Activated CD4-positive, alpha-beta T cell treated with anti-CD3 and anti-CD28 coated beads, Interleukin-2, amount 50 U/mL, for 4 hours (primary cell): ENCODE results near the gene NFATC2.
"Not testable (repeated sequence)": the region's sequence is repeated elsewhere in the genome, so short reads cannot be mapped to it uniquely, and the experiment has no call there.

Experiments used
- DNase-seq, 2 experiments: peaks; one replicate each; pipeline ENCODE4 v3.0.0-alpha.2; 2020

The NFATC2 gene

DNA sequence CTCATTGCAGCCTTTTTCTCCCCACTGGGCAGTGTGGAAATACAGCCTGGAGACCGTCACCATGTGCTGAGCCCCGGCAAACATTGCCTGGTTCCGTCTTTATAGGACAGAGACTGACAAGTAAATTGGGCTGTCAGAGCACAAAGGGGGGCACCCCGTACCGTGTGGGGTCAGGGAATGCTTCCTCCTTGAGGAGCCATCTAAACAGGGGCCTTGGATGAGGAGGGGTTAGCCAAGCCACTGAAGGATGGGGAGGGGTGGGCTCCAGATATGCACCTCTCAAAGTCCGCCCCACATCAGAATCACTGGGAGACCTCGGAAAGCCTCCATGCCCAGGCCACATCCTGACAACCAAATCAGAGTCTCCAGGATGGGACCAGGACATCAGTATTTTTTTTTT is 73.9 kb downstream of the NFATC2 start:
- no peak for DNase-seq

DNA sequence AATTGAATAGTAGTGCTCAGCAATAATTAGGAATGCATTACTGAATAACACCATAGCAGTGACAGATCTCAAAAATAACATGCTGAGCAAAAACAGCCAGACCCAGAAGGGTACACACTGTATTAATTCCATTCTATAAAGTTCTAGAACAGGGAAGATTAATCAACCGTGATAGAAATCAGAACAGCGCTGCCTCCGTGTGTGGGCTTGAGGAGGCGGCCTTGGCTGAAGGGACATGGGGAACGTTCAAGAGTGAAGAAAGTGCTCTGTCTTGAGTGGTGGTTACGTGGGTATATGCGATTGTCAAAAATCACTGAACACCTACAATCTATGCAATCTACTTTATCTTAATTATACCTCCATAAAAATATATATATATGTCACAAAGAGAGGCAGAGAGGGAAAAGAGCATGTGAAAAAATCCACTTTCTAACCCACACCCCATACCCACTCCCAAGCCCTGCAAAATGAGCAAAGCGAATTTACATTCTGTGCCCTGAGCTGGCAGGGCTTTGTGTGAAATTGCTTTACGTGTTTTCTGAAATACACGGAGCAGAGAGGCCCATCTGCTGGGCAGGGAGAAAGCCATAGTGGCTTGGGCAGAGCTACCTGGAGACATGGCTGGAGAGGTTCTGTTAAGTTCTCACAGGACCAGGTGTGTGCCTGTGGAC is 74.4 kb downstream of the NFATC2 start:
- DNase-seq, result no peak

DNA sequence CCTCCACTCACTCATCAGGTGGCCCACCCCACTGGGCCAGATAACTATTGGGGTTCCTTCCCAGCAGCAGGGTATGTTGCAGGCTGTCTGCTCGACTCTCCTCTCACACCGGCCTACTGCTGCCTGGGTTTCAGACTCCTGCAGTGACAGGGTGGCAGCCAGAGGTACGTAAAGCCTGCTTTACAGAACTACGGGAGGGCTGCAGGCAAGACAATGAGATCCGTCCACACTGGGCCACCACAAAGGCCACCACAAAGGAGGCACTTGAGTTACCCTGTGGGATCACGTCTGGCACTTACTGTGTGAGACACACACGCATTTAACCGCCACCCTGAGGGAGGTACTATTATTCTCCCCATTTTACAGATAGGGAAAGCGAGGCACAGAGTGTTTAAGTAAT is 78.5 kb downstream of the NFATC2 start:
- DNase-seq, result no peak

DNA sequence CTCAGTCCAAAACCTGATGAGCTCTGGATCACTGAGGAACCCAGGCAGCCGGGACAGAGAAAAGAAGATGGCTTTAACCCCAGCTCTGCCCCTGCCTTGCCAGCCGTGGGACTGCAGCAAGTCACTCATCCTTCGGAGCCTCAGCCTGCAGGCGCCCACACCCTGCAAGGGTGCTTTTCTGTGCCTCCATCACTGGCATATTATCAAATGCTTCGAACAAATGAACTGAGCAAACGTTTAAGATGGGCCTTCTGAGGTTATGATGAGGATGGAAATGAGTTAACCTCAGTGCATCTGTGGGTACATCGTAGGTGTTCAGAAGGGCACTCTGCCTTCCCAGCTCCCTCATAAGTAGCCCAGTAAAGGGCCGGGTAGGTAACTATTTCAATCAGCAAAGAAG is 79.0 kb downstream of the NFATC2 start:
- no peak for DNase-seq

DNA sequence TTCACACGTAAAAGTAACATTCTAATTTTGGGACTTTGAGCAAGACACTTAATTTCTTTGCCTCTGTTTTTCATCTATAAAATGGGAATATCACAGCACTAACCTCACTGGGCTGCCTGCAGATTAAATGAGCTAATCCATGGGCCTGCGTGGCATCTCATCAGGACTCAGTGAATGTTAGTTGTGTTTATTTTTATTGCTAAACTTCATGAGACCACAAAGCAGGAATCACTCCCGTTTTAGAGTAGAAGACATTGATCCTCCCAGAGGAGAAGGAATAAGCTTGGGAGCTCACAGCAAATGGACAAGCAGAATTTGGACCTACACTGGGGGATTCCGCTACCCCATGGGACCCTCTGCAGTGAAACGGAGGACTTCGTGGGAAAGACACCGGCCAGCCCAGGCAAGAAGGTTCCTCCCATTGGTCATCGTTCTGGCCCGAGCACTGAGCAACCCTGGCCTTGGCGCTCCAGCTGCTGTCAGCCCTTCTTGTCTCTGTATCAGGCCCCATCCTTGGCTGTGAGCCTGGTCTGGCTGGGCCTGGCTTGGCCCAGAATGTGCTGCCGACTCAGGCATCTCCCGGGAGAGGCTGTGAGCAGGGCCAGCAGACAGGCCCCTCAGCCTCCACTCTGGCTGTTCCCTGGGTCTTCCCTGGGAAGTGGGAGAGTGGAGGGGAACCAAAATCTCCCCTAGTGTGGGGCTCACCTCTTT is 79.8 kb downstream of the NFATC2 start:
- DNase-seq, result no peak

DNA sequence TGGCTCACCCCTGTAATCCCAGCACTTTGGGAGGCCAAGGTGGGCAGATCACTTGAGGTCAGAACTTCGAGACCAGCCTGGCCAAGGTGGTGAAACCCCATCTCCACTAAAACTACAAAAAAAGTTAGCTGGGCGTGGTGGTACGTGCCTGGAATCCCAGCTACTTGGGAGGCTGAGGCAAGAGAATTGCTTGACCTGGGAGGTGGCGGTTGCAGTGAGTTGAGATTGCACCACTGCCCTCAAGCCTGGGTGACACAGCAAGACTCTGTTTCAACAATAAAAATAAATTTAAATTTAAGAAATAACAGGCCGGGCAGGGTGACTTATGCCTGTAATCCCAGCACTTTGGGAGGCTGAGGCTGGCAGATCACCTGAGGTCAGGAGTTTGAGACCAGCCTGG is 80.7 kb downstream of the NFATC2 start:
- not testable (repeated sequence) for DNase-seq

DNA sequence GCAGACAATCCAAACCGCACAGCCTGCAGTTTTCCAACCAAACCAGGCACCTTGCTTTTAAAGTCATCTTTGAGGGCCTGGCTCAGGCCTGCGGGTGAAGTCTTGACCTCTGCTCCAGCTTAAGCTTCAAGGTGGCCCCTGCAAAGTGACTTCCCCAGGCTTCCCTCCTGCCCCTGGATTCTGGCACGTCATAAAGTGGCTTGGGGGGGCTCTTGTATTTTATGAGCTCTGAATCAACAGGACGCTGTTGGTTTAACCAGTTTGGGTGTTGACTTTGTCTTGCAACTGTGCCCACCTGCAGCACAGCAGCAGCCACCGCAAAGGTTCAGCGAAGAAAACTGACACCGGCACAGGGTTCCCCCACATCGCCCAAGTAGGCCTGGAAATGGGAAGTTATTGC is 81.2 kb downstream of the NFATC2 start:
- DNase-seq, result no peak

DNA sequence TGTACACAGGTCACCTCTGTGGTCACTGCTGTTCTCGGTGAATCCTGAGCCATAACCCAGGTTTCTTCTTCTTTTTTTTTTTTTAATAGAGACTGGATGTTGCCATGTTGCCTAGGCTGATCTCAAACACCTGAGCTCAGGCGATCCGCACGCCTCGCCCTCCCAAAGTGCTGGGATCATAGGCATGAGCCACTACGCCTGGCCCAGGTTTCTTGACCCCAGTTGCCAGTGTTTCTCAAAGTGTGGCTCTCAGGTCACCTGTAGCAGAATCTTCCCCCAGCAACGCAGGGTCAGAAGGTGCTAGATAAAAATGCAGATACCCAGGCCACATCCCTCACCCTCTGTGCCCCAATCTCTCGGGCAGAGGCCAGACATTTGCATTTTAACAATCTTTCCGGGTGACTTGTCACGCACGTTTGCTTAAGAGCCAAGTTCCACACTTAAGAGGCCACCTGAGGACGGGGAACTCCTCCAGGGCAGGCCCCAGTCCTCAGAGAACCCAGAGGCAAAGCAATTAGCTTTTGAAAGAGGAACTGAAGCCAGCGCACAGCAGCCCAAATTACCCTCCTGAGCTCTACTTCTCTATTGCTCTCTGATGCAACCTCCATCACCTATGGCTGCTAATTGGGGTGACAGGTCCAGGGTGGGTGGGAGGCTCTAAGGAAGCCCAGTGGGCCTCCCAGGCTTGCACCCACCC is 81.8 kb downstream of the NFATC2 start:
- no peak for DNase-seq

DNA sequence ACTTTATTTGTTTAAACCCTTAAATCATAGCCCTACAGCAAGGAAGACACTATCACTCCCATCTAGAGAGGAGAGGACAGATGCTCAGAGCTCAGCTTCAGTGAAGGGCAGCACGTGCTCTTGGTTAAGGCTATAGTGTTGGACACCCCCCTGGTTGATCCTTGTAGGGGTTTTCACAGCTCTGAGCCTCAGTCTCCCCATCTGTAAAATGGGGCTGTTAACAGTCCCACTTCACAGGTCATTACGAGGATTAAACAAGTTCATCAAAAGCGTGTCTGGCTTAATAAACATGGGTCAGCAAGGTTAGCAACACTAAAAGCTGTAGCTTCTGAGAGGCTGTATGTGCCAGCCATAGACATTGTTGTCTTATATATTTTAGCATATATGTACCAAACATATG is 82.4 kb downstream of the NFATC2 start:
- DNase-seq, result no peak

DNA sequence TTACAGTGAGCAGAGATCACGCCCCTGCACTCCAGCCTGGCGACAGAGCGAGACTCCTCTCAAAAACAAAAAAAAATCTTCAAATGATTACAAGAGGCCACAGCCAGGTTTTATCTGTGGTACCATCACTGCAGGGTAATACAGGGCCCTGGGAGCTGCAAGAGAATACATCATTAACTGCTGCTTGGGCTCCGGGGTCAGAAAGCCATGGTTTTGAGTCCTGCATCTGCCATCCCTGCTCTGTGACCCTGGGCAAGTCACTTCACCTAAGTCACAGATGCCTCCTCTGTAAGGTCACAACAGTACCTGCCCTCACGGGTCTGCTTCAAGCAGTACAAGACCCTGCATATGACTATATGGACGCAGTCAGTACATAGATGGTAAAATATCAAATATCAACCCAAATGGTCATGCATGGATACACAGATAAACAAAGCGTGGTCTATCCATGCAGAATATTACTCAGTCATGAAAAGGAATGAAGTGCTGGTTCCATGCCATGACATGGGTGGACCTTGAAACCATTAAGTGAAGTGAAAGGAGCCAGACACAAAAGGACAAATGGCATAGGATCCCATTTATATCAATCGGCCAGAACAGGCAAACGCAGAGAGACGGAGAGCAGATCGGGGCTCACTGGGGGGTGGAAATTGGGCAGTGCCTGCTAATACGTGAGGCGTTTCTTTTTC is 83.6 kb downstream of the NFATC2 start:
- no peak for DNase-seq

DNA sequence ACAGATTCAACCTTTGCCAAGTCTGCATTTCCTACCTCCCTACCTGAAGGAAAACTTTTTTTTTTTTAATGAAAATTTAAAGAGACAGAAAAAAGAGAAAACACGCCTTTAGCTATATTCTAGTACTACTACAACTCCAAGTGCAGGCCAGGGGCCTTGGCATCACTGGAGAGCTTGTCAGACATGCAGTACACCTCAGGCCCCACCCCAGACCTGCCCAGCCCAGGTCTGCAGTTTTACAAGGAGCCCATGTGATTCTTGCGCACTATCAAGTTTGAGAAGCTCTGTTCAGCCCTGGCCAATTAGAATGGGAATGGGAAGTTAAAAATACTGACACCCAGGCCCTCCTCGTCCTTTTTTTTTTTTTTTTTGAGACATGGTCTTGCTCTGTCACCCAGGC is 85.0 kb downstream of the NFATC2 start:
- DNase-seq, result no peak

DNA sequence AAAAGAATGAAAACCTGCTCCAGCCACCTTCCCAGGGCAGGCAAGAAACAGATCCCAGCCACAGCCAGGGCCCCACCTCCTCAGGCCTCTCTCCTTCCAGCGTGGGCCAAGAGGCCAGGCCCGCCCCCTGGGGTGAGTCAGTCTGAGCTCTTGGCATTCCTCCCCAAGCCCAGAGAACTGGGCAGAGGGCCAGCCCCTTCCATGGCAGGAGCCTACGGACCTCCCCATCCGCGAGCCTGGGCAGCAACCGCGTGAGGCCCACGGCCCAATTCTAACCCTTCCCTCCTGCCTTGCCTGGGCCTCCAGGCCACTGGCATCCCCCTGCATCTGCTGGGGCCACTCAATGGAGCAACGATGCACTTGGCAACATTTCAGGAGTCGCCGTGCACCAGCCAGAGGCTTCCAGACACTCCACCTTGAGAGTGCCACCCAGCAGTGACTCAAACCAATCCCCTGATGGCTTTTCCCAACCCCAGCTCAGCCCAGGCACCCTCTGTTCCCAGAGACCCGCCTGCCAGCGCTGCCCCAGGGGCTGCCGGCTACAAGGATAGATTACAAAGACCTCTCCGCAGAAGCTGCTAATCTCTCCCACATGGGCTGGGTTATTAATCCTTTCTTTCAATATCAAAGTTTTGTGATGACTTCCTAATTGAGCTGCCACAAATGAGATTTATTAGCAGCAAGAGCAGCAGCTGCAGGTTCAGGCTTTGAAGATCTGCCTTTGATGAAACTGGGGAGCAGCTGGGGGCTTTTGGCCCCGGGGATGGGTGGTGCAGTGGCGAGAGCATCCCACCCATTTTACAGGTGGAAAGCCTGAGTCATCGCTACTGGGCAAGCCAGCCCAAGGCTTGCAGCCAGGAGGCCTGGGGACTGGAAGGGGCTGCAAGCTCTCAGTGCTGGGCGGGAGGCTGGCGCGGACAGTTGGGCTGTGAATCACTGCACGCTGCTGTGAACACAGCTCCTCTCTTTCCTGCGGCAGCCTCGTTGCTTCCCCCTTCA is 85.7 kb downstream of the NFATC2 start:
- no peak for DNase-seq

DNA sequence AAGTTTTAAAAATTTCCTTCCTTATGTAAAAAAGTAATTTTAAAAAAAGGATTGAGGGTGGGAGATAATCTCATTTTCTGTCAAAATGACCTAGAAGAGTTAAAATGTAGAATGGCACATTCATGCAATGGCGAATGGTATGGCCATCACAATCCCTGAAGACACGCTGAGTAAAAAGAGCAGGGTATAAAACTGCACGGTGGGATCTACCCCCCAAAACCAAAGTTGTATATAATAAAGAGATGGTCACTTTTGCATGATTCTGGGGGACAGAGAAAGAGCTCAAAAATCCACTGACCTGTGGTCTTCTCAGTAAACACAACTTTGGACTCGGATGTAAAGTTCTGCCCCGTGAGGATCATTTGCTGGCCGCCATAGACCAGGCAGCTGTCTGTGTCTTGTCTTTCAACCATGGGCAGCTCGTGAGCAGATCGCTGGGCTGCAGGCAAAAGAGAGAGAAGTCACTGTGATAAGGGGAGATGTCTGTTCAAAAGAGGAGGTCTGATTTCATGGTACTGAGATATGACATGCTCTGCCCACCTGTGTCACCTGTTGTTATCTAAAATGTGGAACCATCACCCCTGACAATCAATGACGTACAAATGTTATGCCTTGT is 88.2 kb downstream of the NFATC2 start:
- DNase-seq, result no peak

DNA sequence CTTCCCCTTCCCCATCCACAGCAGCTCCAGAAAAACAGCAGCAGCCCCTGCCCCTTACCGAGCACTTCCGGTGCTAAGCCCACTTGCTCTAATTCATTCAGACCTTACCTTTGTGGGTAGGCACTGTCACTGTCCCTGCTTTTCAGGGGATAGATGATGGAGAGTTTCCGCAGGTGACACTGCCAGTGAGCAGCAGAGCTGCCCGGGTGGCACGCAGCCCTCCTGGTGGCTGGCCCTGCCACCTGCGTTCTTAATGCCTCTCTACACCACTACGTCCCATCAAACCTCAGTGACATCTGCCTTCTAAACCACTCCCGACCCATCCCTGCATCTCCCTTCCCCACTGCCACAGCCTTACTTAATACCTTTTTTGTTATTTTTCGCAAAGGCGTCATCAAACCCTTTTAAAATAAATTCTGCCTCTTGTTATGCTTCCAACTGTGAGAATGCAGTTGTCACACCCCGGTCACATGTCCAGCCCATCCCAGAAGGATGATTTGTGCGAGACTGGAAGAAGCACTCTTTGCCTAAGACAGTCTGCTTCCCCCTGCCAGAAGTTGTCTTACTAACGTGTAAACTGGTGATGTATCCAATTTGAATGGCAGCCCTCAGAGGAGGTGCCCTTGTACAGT is 89.7 kb downstream of the NFATC2 start:
- DNase-seq, result no peak

DNA sequence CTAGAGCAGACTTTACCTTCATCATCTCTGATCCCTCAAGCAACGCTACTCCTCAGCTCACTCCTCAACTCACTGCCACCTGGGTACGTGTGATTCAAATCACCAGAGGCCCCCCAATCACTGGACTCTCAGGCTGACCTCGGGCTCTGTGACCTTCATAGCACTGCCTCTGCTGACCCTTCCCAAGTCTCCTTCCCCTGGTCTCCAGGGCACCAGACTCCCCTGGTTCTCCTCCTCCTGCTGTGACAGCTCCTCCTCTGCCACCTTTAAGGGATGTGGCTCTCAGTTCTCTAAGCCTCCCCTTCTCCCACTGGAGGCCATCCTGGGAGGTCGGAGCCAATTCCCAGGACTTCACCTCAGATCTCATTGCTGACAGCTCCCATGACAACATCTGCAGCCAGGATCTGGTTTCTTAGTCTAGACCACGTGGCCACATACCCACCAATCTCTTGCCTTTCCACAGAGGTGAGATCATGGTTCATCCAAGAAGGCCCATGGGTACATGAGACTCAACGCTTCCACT is 90.4 kb downstream of the NFATC2 start:
- no peak for DNase-seq

DNA sequence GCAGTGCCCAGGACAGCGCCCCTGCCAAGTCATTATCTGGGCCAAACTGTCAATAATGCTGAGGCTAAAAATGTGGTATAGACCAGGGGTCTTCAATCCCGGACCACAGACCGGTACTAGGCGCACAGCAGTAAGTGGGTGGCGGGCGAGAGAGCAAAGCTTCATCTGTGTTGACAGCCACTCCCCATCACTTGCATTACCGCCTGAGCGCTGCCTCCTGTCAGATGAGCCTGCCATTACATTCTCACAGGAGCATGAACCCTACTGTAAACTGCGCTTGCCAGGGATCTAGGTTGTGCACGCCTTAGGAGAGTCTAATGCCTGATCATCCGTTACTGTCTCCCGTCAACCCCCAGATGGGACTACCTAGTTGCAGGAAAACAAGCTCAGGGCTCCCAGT is 91.0 kb downstream of the NFATC2 start:
- no peak for DNase-seq

DNA sequence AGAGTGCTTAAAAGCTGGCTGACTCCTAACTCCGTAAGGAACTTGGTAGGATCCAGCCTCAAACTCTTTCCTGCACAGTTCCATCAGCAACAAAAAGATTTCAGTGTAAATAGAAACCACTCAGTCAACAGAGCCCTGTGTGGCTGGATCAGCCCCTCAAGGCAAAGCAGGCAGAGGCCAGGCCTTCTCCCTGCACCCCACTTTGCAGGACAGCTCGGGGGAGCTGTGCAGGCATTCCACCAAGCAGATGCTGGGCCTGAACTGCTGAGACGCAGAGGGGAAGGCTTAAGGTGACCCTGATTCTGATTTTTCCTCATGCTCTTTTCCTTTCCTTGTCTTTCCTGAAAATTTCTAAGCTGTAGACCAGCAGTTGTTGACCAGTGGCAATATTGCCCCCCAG is 91.5 kb downstream of the NFATC2 start:
- no peak for DNase-seq

DNA sequence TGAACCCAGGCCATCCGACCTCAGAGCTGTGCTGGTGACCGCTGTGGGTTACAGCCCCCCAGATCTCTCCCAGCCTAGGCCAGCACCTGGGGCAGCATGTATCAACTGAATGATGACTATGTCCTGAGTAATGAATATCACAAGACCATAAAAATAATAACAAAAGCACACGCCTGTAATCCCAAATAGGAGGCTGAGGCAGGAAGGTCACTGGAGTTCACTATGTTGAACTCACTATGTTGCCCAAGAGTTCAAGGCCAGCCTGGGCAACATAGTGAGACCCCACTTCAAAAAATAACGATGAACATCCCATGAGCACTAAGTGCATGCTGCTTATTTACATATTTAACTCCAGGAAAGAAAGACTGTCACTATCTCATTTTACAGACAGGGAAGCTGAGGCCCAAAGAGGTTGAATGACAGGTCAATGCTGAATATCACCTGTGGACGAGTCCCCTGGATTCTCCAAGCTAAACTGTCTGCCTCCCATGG is 92.3 kb downstream of the NFATC2 start:
- no peak for DNase-seq

DNA sequence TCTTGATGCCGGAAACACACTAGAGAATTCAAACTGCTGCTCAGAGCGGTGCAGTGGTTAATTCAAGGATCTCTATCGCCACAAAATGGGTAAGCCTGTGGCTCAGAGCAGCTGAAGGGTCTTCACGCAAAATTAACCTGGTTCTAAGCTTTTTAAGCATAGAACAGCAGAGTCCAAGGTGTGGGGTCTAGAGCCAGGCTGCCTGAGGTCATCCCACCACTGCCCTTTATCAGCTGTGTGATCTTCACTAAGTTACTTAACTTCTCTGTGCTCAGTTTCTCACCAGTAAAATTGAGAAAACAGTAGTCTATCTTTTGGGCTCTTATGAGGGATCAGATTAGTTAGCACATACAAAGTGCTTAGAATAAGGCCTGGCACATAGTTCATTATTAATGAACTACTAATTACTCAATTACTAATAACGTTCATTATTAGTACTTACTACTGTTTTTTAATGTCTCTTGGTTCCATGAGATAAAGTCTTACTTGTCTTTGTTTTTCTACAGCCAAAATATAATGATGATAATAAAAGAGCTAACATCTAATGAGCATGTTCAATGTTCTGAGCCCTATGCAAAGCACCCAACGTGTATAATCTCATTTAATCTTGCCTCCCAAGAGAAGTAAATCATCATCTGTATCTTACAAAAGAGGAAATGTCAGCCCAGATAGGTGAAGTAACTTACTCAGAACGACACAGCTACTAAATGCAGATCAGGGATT is 92.9 kb downstream of the NFATC2 start:
- DNase-seq, result no peak

DNA sequence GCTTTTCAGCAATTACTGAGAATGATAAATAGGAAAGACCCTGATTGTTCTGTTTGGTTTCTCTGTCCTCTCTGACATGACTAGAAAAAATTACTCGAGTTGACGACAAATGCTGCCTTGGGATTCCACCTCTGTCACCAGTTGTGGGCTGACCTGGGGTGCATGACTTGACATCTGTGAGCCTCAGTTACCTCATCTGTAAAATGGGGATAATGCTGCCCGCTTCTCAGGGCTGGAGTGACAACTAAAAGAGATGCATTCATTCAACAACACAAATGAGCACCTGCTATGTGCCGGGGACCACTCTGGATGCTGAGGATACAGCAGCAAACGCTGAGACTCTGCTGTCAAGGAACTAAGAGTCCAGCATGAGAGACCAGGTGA is 94.8 kb downstream of the NFATC2 start:
- DNase-seq, result no peak
